H1 (cell line): Measurements from ENCODE around the gene TSSC4. TPM values are rescaled to one million over a fixed set of nuclear protein-coding genes. Genes with fewer than 3 reads are reported as not detected.

ENCODE experiments used
- CTCF ChIA-PET: fragments of 300-600 bp; sonication (Branson Sonifier 250); formaldehyde crosslinking; loops from one replicate; lab custom pipeline; 2021; ENCODE audit not compliant: partially characterized antibody; lab: Charles Lee
- POLR2A ChIA-PET: fragments of 300-600 bp; sonication (Branson Sonifier 250); formaldehyde crosslinking; loops from one replicate; lab custom pipeline; 2021; ENCODE audit warnings: inconsistent platforms; ENCODE audit not compliant: partially characterized antibody; lab: Charles Lee
- DNase-seq, 2 experiments: peaks; one replicate each; pipeline versions ENCODE4 v3.0.0 to v3.0.0-alpha.2; 2010 to 2022; ENCODE audit warnings: low spot score in 2 of 2, low read depth in 1 of 2, mixed read lengths in 1 of 2
- FAIRE-seq: peaks from 2 replicates; lab custom pipeline; 2011; peaks lifted over from hg19 to GRCh38; lab: Jason Lieb, UNC
- H2AFZ ChIP-seq: 2 replicates; pipeline ENCODE4 v1.8.1; 2012; ENCODE audit warnings: low read length, inconsistent platforms
- H2AK5ac ChIP-seq: 2 replicates; pipeline ENCODE4 v1.6.1; 2013; ENCODE audit warnings: low read depth, low read length
- H2BK120ac ChIP-seq: replicated peaks from 2 replicates; pipeline ENCODE3; 2013; ENCODE audit warnings: low read depth, low read length, inconsistent platforms
- H2BK12ac ChIP-seq: 2 replicates; pipeline ENCODE4 v1.6.1; 2013; ENCODE audit warnings: low read depth, low read length
- H2BK15ac ChIP-seq: 2 replicates; pipeline ENCODE4 v1.6.1; 2013; ENCODE audit warnings: low read length
- H2BK20ac ChIP-seq: 2 replicates; pipeline ENCODE4 v1.6.1; 2013; ENCODE audit warnings: low read length
- H2BK5ac ChIP-seq: 2 replicates; pipeline ENCODE4 v1.6.1; 2013; ENCODE audit warnings: low read depth, low read length
- H3K14ac ChIP-seq: 2 replicates; pipeline ENCODE4 v1.6.1; 2013; ENCODE audit warnings: inconsistent platforms; ENCODE audit not compliant: insufficient read length
- H3K18ac ChIP-seq: 2 replicates; pipeline ENCODE4 v1.6.1; 2013; ENCODE audit warnings: low read length; ENCODE audit errors: extremely low read depth
- H3K23ac ChIP-seq: 2 replicates; pipeline ENCODE4 v1.6.1; 2013; ENCODE audit warnings: inconsistent platforms; ENCODE audit not compliant: insufficient read length
- H3K23me2 ChIP-seq: 2 replicates; pipeline ENCODE4 v1.6.1; 2013; ENCODE audit warnings: low read depth, low read length
- H3K27ac ChIP-seq: 2 replicates; pipeline ENCODE4 v1.6.1; 2011; ENCODE audit warnings: low read depth, low read length, inconsistent platforms
- H3K27me3 ChIP-seq, 4 experiments: replicated peaks in 1 of 4; 1 replicate in 1 of 4; 2 replicates in 3 of 4; pipeline versions ENCODE4 v1.6.1 to v1.8.1; 2011 to 2013; ENCODE audit warnings: low read length in 3 of 4, mild to moderate bottlenecking in 3 of 4, inconsistent platforms in 2 of 4, mixed read lengths in 2 of 4, moderate library complexity in 1 of 4; ENCODE audit not compliant: control insufficient read depth in 3 of 4, insufficient read depth in 3 of 4; ENCODE audit errors: extremely low read depth in 1 of 4
- H3K36me3 ChIP-seq, 4 experiments: 2 replicates each; pipeline versions ENCODE4 v1.6.1 to v1.8.1; 2011 to 2013; ENCODE audit warnings: mild to moderate bottlenecking in 4 of 4, low read length in 3 of 4, moderate library complexity in 2 of 4, control low read depth in 1 of 4, inconsistent platforms in 1 of 4; ENCODE audit not compliant: insufficient read depth in 4 of 4, control insufficient read depth in 2 of 4
- H3K4ac ChIP-seq: replicated peaks from 2 replicates; pipeline ENCODE3; 2013; ENCODE audit warnings: low read length, low read depth, mixed read lengths, inconsistent platforms; ENCODE audit not compliant: insufficient read length
- H3K4me1 ChIP-seq, 4 experiments: replicated peaks in 1 of 4; 1 replicate in 1 of 4; 2 replicates in 3 of 4; pipeline versions ENCODE4 v1.6.1 to v1.8.1; 2011 to 2013; ENCODE audit warnings: low read length in 3 of 4, inconsistent platforms in 2 of 4, mixed read lengths in 1 of 4; ENCODE audit not compliant: insufficient read depth in 4 of 4, control insufficient read depth in 3 of 4
- H3K4me2 ChIP-seq, 2 experiments: 2 replicates each; pipeline versions ENCODE4 v1.6.1 to v1.8.1; 2011 to 2013; ENCODE audit warnings: low read depth in 2 of 2, low read length in 2 of 2, control low read depth in 1 of 2, inconsistent platforms in 1 of 2, mild to moderate bottlenecking in 1 of 2; ENCODE audit not compliant: insufficient read depth in 1 of 2
- H3K4me3 ChIP-seq, 4 experiments: fragments of 200-600, 300-600 bp in 1 of 4; sonication (generic), shearing (Covaris generic), sonication (Bioruptor Twin) in 1 of 4; 2 replicates each; pipeline versions ENCODE4 v1.5.1 to v1.8.1; 2011 to 2016; ENCODE audit warnings: low read length in 4 of 4, low read depth in 3 of 4, control low read depth in 2 of 4, inconsistent platforms in 2 of 4, mild to moderate bottlenecking in 2 of 4, mixed read lengths in 1 of 4, moderate library complexity in 1 of 4; ENCODE audit not compliant: insufficient read depth in 2 of 4; ENCODE audit errors: extremely low read depth in 1 of 4
- H3K56ac ChIP-seq: replicated peaks from 2 replicates; pipeline ENCODE3; 2013; ENCODE audit warnings: low read depth, mild to moderate bottlenecking, mixed read lengths, low read length, inconsistent platforms; ENCODE audit not compliant: insufficient read length
- H3K79me1 ChIP-seq: 2 replicates; pipeline ENCODE4 v1.6.1; 2013; ENCODE audit warnings: low read depth, low read length, control low read depth
- H3K79me2 ChIP-seq, 2 experiments: 2 replicates each; pipeline versions ENCODE4 v1.6.1 to v1.8.1; 2012 to 2013; ENCODE audit warnings: low read length in 2 of 2, mild to moderate bottlenecking in 2 of 2, inconsistent platforms in 1 of 2; ENCODE audit not compliant: insufficient read depth in 2 of 2, control insufficient read depth in 1 of 2
- H3K9ac ChIP-seq, 4 experiments: replicated peaks in 1 of 4; 1 replicate in 1 of 4; 2 replicates in 3 of 4; pipeline versions ENCODE4 v1.6.1 to v1.8.1; 2011 to 2013; ENCODE audit warnings: low read depth in 3 of 4, low read length in 3 of 4, control low read depth in 2 of 4, mild to moderate bottlenecking in 2 of 4, moderate library complexity in 2 of 4, inconsistent platforms in 1 of 4; ENCODE audit errors: extremely low read depth in 1 of 4
- H3K9me3 ChIP-seq, 2 experiments: 2 replicates each; pipeline versions ENCODE4 v1.6.1 to v1.8.1; 2012 to 2013; ENCODE audit warnings: mild to moderate bottlenecking in 2 of 2, moderate library complexity in 2 of 2, control low read depth in 1 of 2, inconsistent platforms in 1 of 2, low read depth in 1 of 2, low read length in 1 of 2, mixed read lengths in 1 of 2; ENCODE audit not compliant: insufficient read depth in 2 of 2
- H4K20me1 ChIP-seq, 2 experiments: replicated peaks in 1 of 2; 2 replicates each; pipeline versions ENCODE3 to v1.8.1; 2011 to 2013; ENCODE audit warnings: inconsistent platforms in 2 of 2, low read length in 2 of 2, mild to moderate bottlenecking in 1 of 2; ENCODE audit not compliant: insufficient read depth in 2 of 2, control insufficient read depth in 1 of 2
- H4K5ac ChIP-seq: 2 replicates; pipeline ENCODE4 v1.6.1; 2013; ENCODE audit warnings: low read length, low read depth, mixed read lengths, inconsistent platforms; ENCODE audit not compliant: insufficient read length
- H4K8ac ChIP-seq: 2 replicates; pipeline ENCODE4 v1.8.0; 2013; ENCODE audit warnings: mild to moderate bottlenecking, moderate library complexity, low read length, inconsistent platforms; ENCODE audit not compliant: insufficient read depth; ENCODE audit errors: extremely low read depth
- H4K91ac ChIP-seq: replicated peaks from 2 replicates; pipeline ENCODE3; 2013; ENCODE audit warnings: low read length, mixed read lengths, inconsistent platforms; ENCODE audit not compliant: insufficient read length
- ATF3 ChIP-seq: IDR thresholded peaks from 2 replicates; pipeline ENCODE4 v1.6.1; 2011; ENCODE audit warnings: low read depth, mild to moderate bottlenecking, low read length; ENCODE audit not compliant: insufficient read depth
- CEBPB ChIP-seq: IDR thresholded peaks from 2 replicates; pipeline ENCODE4 v1.6.1; 2012; ENCODE audit warnings: low read depth, low read length
- CHD2 ChIP-seq: IDR thresholded peaks from 2 replicates; pipeline ENCODE4 v1.6.1; 2012; ENCODE audit warnings: low read length, improper control_type of control experiment
- NANOG ChIP-seq: IDR thresholded peaks from 2 replicates; pipeline ENCODE4 v1.6.1; 2011; ENCODE audit warnings: low read length, low read depth, mild to moderate bottlenecking, inconsistent platforms; ENCODE audit not compliant: insufficient read depth, poor library complexity, severe bottlenecking
- SAP30 ChIP-seq: fragments of 300-600 bp; sonication (generic); IDR thresholded peaks from 2 replicates; pipeline ENCODE4 v1.7.1; 2012; ENCODE audit warnings: low read length, moderate library complexity, mild to moderate bottlenecking, inconsistent platforms; ENCODE audit not compliant: insufficient read depth, insufficient replicate concordance
- SIX5 ChIP-seq: IDR thresholded peaks from 2 replicates; pipeline ENCODE4 v1.6.1; 2011; ENCODE audit warnings: mild to moderate bottlenecking, low read depth, low read length
- SRF ChIP-seq: IDR thresholded peaks from 2 replicates; pipeline ENCODE4 v1.6.1; 2011; ENCODE audit warnings: mild to moderate bottlenecking, low read depth, low read length, moderate library complexity
- TAF1 ChIP-seq: IDR thresholded peaks from 2 replicates; pipeline ENCODE4 v1.6.1; 2011; ENCODE audit warnings: mild to moderate bottlenecking, low read depth, low read length
- WGBS, 2 experiments: shearing (Covaris generic) in 1 of 2; methylation state at CpG; one replicate each; pipeline versions ENCODE4 v1.1.6 to v1.1.7; 2013 to 2015; ENCODE audit warnings: low lambda C conversion rate in 2 of 2, mixed read lengths in 2 of 2, inconsistent platforms in 1 of 2, low coverage in 1 of 2, missing lambda C conversion rate in 1 of 2; ENCODE audit not compliant: insufficient replicate concordance in 2 of 2, insufficient coverage in 1 of 2, insufficient read length in 1 of 2; ENCODE audit errors: extremely low coverage in 1 of 2, missing lambda C conversion rate in 1 of 2; 5-methylcytosine and 5-hydroxymethylcytosine counted together
- polyA plus RNA-seq, 7 experiments: library from polyadenylated mRNA; depleted of rRNA in 3 of 7; stranded (reverse) in 5 of 7; unstranded in 2 of 7; fragments of >200 nt in 5 of 7; fragments of 200-250 nt in 2 of 7; gene quantifications; 1 replicate in 5 of 7; 2 replicates in 1 of 7; 4 replicates in 1 of 7; pipeline versions ENCODE4 v1.2.1 to v1.2.3, GENCODE V29; 2011 to 2013; ENCODE audit warnings: missing spikeins in 2 of 7, mixed read lengths in 2 of 7
- total RNA-seq: library from RNA; stranded (reverse); fragmentation: NEBNext Ultra II Directional; extraction: Animal tissue kit (Norgen Biotek cat#: 25700); gene quantifications from 2 replicates; pipeline ENCODE4 v1.2.1, GENCODE V29; 2021

Gene TSSC4
- total and polyA plus RNA-seq, 2 of the 8 experiments (the other 6 are each of a cell fraction or from before 2014, with no cell fraction given): 34.0 to 39.3 TPM

- H2BK20ac ChIP-seq: no peak overlapping the region
- WGBS, 2 experiments: 95% methylated on average over 9 of the region's 17 CpGs; no CpG with 5 or more reads in 1 of the 2 experiments
- no peak overlapping the region for H3K18ac ChIP-seq
- no peak overlapping the region for H2BK15ac ChIP-seq
- no peak overlapping the region for H4K8ac ChIP-seq
- no peak overlapping the region for H3K4me2 ChIP-seq
- no peak for DNase-seq
- peaks cover 5% of the 10 kb centered on the region for H3K23me2 ChIP-seq
- no peak overlapping the region for H2BK5ac ChIP-seq
- peaks cover 5% of the 10 kb centered on the region; the same call in 1 of the 2 replicates for H3K79me1 ChIP-seq
- H3K79me2 ChIP-seq: peaks cover 0 to under 1% of the 10 kb centered on the region in 2 experiments; a peak in 2 of 4 replicates
- no peak overlapping the region for H3K4me3 ChIP-seq
- no peak overlapping the region for H3K9ac ChIP-seq
- H3K14ac ChIP-seq: no peak overlapping the region
- H2AFZ ChIP-seq: no peak overlapping the region
- no peak overlapping the region for H2BK120ac ChIP-seq
- no peak overlapping the region for H3K56ac ChIP-seq
- no peak overlapping the region for H3K23ac ChIP-seq
- no peaks in the 10 kb centered on the region for H3K27me3 ChIP-seq
- ChIA-PET POLR2A (interaction anchor here (1.7 kb wide), 1 partner anchor 18 kb away, joined by 7 read pairs; no protein-coding TSS in a partner anchor), CTCF (interaction anchor here (1.5 kb wide), 1 partner anchor 91 kb away, joined by 5 read pairs; no protein-coding TSS in a partner anchor)
- H3K4me1 ChIP-seq: peaks cover 0 to 11% (median 2%) of the 10 kb centered on the region in 4 experiments; a peak in 3 of 7 replicates
- no peak for TF ChIP-seq SAP30
- TF ChIP-seq NANOG: no peak
- no peak for TF ChIP-seq SRF
- TF ChIP-seq CEBPB: no peak
- TF ChIP-seq SIX5: no peak
- TF ChIP-seq ATF3: no peak
- TF ChIP-seq CHD2: no peak
- TF ChIP-seq TAF1: no peak
- TF ChIP-seq, all 59 proteins: peak for 0
- H3K36me3 ChIP-seq: peaks cover 0 to 21% (median under 1%) of the 10 kb centered on the region in 4 experiments; a peak in 4 of 8 replicates
- no peaks in the 10 kb centered on the region for H3K9me3 ChIP-seq
- no peak for FAIRE-seq
- no peak overlapping the region for H2BK12ac ChIP-seq
- H4K91ac ChIP-seq: no peak overlapping the region
- H4K20me1 ChIP-seq: peaks cover 12 to 21% of the 10 kb centered on the region in 2 experiments
- H4K5ac ChIP-seq: no peak overlapping the region
- H2AK5ac ChIP-seq: no peak overlapping the region
- H3K4ac ChIP-seq: no peak overlapping the region
- H3K27ac ChIP-seq: no peak overlapping the region
These were observed 4.7 kb upstream of the TSSC4 start for GRCh38 chr11:2395856-2396255.
